OCI-M1 (cell line): ENCODE measurements around the gene PKP4.

Experiments
- DNase-seq: peaks from one replicate; lab custom pipeline; 2025; lab: John Stamatoyannopoulos, UW

PKP4 gene

GRCh38 chr2:158583923-158584322 lies 127.2 kb downstream of the PKP4 start:
- no peak for DNase-seq

GRCh38 chr2:158586491-158586890 lies 129.7 kb downstream of the PKP4 start:
- DNase-seq = no peak

GRCh38 chr2:158589303-158589702 lies 132.6 kb downstream of the PKP4 start:
- no peak for DNase-seq

- DNase-seq = no peak
Observed at GRCh38 chr2:158598862-158599517, 142.2 kb downstream of the PKP4 start.

- DNase-seq = no peak
Observed at GRCh38 chr2:158599609-158600008, 142.9 kb downstream of the PKP4 start.

GRCh38 chr2:158600155-158600802 lies 143.5 kb downstream of the PKP4 start:
- no peak for DNase-seq

GRCh38 chr2:158602027-158602426 lies 145.3 kb downstream of the PKP4 start:
- no peak for DNase-seq

- DNase-seq = no peak
Observed at GRCh38 chr2:158603205-158603604, 146.5 kb downstream of the PKP4 start.

- DNase-seq = no peak
Observed at GRCh38 chr2:158603986-158604385, 147.2 kb downstream of the PKP4 start.

- no peak for DNase-seq
Observed at GRCh38 chr2:158610059-158610458, 153.3 kb downstream of the PKP4 start.

- DNase-seq = no peak
Observed at GRCh38 chr2:158616480-158617000, 159.8 kb downstream of the PKP4 start.

GRCh38 chr2:158618891-158619490 lies 162.2 kb downstream of the PKP4 start:
- peak; percentile 36 for DNase-seq

GRCh38 chr2:158619496-158619895 lies 162.7 kb downstream of the PKP4 start:
- DNase-seq = peak; percentile 55

GRCh38 chr2:158620656-158621055 lies 163.9 kb downstream of the PKP4 start:
- no peak for DNase-seq

GRCh38 chr2:158624071-158624667 lies 167.4 kb downstream of the PKP4 start:
- no peak for DNase-seq

GRCh38 chr2:158624961-158625360 lies 168.2 kb downstream of the PKP4 start:
- DNase-seq = no peak

GRCh38 chr2:158629116-158629515 lies 172.4 kb downstream of the PKP4 start:
- no peak for DNase-seq

GRCh38 chr2:158633261-158633660 lies 176.5 kb downstream of the PKP4 start:
- no peak for DNase-seq

GRCh38 chr2:158634627-158635026 lies 177.9 kb downstream of the PKP4 start:
- no peak for DNase-seq

GRCh38 chr2:158635961-158636601 lies 179.3 kb downstream of the PKP4 start:
- DNase-seq = no peak

GRCh38 chr2:158637357-158637756 lies 180.6 kb downstream of the PKP4 start:
- DNase-seq = no peak

GRCh38 chr2:158644139-158644538 lies 187.4 kb downstream of the PKP4 start:
- DNase-seq = no peak
